Kidney glomerular epithelial cell (primary cell): ENCODE results near the gene OR2J3.
"Not testable (repeated sequence)": the region's sequence is repeated elsewhere in the genome, so short reads cannot be mapped to it uniquely, and the experiment has no call there.

Experiments
- DNase-seq: peaks from one replicate; lab custom pipeline; 2025; lab: John Stamatoyannopoulos, UW

OR2J3 gene

GRCh38 chr6:29107758-29108157 lies at the start of gene OR2J3:
Gene OR2J3 (plus strand): TSS chr6:29108058. CDS start chr6:29111891, 3,833 bp downstream.
- DNase-seq: no peak

- DNase-seq: peak; percentile 37
Observed at GRCh38 chr6:29071831-29072723, 35.8 kb upstream of the OR2J3 start.

GRCh38 chr6:29079203-29079602 lies 28.7 kb upstream of the OR2J3 start:
- no peak for DNase-seq

- DNase-seq: no peak
Observed at GRCh38 chr6:29081312-29081711, 26.5 kb upstream of the OR2J3 start.

- no peak for DNase-seq
Observed at GRCh38 chr6:29082457-29082856, 25.4 kb upstream of the OR2J3 start.

GRCh38 chr6:29087213-29087612 lies 20.6 kb upstream of the OR2J3 start, which contains the start of gene OR2B3:
Gene OR2B3 (minus strand): TSS chr6:29087313. CDS start chr6:29087248, 65 bp downstream.
- DNase-seq: no peak

- DNase-seq: no peak
Observed at GRCh38 chr6:29092957-29093356, 14.9 kb upstream of the OR2J3 start.

GRCh38 chr6:29097803-29098202 lies 10.1 kb upstream of the OR2J3 start:
- no peak for DNase-seq

- DNase-seq: no peak
Observed at GRCh38 chr6:29099190-29099589, 8.7 kb upstream of the OR2J3 start, which contains the start of gene OR2J1. Gene OR2J1 (plus strand): TSS chr6:29099490. CDS start chr6:29100943, 1,453 bp downstream.

GRCh38 chr6:29112135-29112534 lies 4.3 kb downstream of the OR2J3 start:
- DNase-seq: no peak

GRCh38 chr6:29114964-29115363 lies 7.1 kb downstream of the OR2J3 start:
- DNase-seq: not testable (repeated sequence)

GRCh38 chr6:29129326-29130012 lies 21.6 kb downstream of the OR2J3 start:
- DNase-seq: no peak

- no peak for DNase-seq
Observed at GRCh38 chr6:29130644-29131043, 22.8 kb downstream of the OR2J3 start.

GRCh38 chr6:29131691-29132090 lies 23.8 kb downstream of the OR2J3 start:
- no peak for DNase-seq

- DNase-seq: no peak
Observed at GRCh38 chr6:29137724-29138123, 29.9 kb downstream of the OR2J3 start.

GRCh38 chr6:29141606-29142005 lies 33.7 kb downstream of the OR2J3 start:
- no peak for DNase-seq

- no peak for DNase-seq
Observed at GRCh38 chr6:29142309-29142708, 34.5 kb downstream of the OR2J3 start.

- DNase-seq: no peak
Observed at GRCh38 chr6:29146179-29146578, 38.3 kb downstream of the OR2J3 start.

GRCh38 chr6:29147074-29147473 lies 39.2 kb downstream of the OR2J3 start:
- DNase-seq: no peak

GRCh38 chr6:29149444-29149843 lies 41.6 kb downstream of the OR2J3 start:
- DNase-seq: not testable (repeated sequence)

GRCh38 chr6:29153083-29153482 lies 45.2 kb downstream of the OR2J3 start:
- DNase-seq: no peak

GRCh38 chr6:29155182-29155581 lies 47.3 kb downstream of the OR2J3 start:
- DNase-seq: not testable (repeated sequence)

- not testable (repeated sequence) for DNase-seq
Observed at GRCh38 chr6:29159922-29160321, 52.1 kb downstream of the OR2J3 start.
